ENCODE measurements around the gene ASMTL.
"Not testable (repeated sequence)": the region's sequence is repeated elsewhere in the genome, so short reads cannot be mapped to it uniquely, and the experiment has no call there.

The ASMTL gene

DNA sequence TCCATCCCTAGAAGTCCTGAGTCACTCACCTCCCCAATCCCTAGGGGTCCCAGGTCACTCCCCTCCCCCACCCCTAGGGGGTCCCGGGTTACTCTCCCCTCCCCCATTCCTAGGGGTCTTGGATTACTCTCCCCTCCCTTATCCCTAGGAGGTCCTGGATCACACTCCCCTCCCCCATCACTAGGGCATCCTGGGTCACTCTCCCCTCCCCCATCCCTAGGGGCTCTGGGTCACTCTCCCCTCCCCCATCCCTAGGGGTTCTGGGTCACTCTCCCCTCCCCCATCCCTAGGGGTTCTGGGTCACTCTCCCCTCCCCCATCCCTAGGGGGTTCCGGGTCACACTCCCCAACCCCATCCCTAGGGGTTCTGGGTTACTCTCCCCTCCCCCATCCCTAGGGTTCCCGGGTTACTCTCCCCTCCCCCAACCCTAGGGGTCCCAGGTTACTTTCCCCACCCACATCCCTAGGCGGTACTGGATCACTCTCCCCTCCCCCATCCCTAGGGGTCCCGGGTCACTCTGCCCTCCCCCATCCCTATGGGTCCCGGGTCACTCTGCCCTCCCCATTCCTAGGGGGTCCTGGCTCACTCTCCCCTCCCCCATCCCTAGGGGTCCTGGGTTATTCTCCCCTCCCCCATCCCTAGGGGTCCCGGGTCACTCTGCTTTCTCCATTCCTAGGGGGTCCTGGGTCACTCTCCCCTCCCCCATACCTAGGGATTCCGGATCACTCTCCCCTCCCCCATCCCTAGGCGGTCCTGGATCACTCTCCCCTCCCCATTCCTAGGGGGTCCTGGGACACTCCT, 2.1 kb downstream of the ASMTL start:
- peaks cover 22% of the 10 kb centered on the region for H3K79me1 ChIP-seq (ENCODE audit: low read length)
- no peak for DNase-seq
- H4K5ac ChIP-seq (ENCODE audit: low read length): no peak overlapping the region
- H3K36me3 ChIP-seq (ENCODE audit: control insufficient read depth, insufficient read depth, low read length): peaks cover 2% of the 10 kb centered on the region
- H3K27me3 ChIP-seq (ENCODE audit: insufficient read depth, low read length, poor library complexity): no peaks in the 10 kb centered on the region
- H2AK5ac ChIP-seq (ENCODE audit: low read length): no peak overlapping the region
- no peak overlapping the region for H3K4me2 ChIP-seq (ENCODE audit: low read length)
- no peak overlapping the region for H3K9ac ChIP-seq (ENCODE audit: low read length)
- WGBS (ENCODE audit: extremely low coverage, insufficient coverage, low lambda C conversion rate): no CpG with 5 or more reads among the region's 9 CpGs
- H3K18ac ChIP-seq (ENCODE audit: low read length): no peak overlapping the region
- H2BK5ac ChIP-seq (ENCODE audit: low read length): no peak overlapping the region
- H2BK15ac ChIP-seq (replicated peaks; ENCODE audit: low read depth): no peak overlapping the region
- no peak overlapping the region for H2BK120ac ChIP-seq (ENCODE audit: low read depth, low read length)
- H3K4me3 ChIP-seq (ENCODE audit: low read length): no peak overlapping the region
- H3K79me2 ChIP-seq (ENCODE audit: control insufficient read depth, insufficient read depth, low read length): peaks cover 32% of the 10 kb centered on the region
- H3K4ac ChIP-seq (ENCODE audit: low read depth, low read length): no peak overlapping the region
- no peak overlapping the region for H3K56ac ChIP-seq (ENCODE audit: low read length)
- no peak overlapping the region for H4K8ac ChIP-seq (ENCODE audit: low read depth, low read length)
- no peak overlapping the region for H3K23ac ChIP-seq (ENCODE audit: low read length)
- no peaks in the 10 kb centered on the region for H3K4me1 ChIP-seq (ENCODE audit: control insufficient read depth, low read depth, low read length)
- H3K27ac ChIP-seq (ENCODE audit: low read depth, low read length): no peak overlapping the region

DNA sequence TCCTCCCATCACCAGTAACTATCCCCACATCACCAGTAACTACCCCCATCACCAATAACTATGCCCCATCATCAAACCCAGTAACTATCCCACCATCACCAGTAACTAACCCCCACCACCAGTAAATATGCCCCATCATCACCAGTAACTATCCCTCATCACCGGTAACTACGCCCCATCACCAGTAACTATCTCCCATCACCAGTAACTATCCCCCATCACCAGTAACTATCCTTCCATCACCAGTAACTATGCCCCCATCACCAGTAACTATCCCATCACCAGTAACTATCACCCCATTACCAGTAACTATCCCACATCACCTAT, 2.9 kb downstream of the ASMTL start:
- Histone ChIP-seq H3K18ac (ENCODE audit: low read length) (no peak overlapping the region), H3K4ac (ENCODE audit: low read depth, low read length) (no peak overlapping the region), H3K79me2 (ENCODE audit: control insufficient read depth, insufficient read depth, low read length) (peaks cover 34% of the 10 kb centered on the region), H3K79me1 (ENCODE audit: low read length) (peaks cover 22% of the 10 kb centered on the region), H2BK15ac (replicated peaks; ENCODE audit: low read depth) (no peak overlapping the region), H3K4me1 (ENCODE audit: control insufficient read depth, low read depth, low read length) (no peaks in the 10 kb centered on the region), H2BK120ac (ENCODE audit: low read depth, low read length) (no peak overlapping the region), H2BK5ac (ENCODE audit: low read length) (no peak overlapping the region), H2AK5ac (ENCODE audit: low read length) (no peak overlapping the region), H4K8ac (ENCODE audit: low read depth, low read length) (no peak overlapping the region), H3K4me3 (ENCODE audit: low read length) (no peak overlapping the region), H3K4me2 (ENCODE audit: low read length) (no peak overlapping the region), H4K5ac (ENCODE audit: low read length) (no peak overlapping the region), H3K27me3 (ENCODE audit: insufficient read depth, low read length, poor library complexity) (no peaks in the 10 kb centered on the region), H3K23ac (ENCODE audit: low read length) (no peak overlapping the region), H3K36me3 (ENCODE audit: control insufficient read depth, insufficient read depth, low read length) (peaks cover 2% of the 10 kb centered on the region), H3K9ac (ENCODE audit: low read length) (no peak overlapping the region), H3K27ac (ENCODE audit: low read depth, low read length) (no peak overlapping the region), H3K56ac (ENCODE audit: low read length) (no peak overlapping the region)
- WGBS (ENCODE audit: extremely low coverage, insufficient coverage, low lambda C conversion rate): no CpG with 5 or more reads among the region's 2 CpGs
- DNase-seq: no peak

DNA sequence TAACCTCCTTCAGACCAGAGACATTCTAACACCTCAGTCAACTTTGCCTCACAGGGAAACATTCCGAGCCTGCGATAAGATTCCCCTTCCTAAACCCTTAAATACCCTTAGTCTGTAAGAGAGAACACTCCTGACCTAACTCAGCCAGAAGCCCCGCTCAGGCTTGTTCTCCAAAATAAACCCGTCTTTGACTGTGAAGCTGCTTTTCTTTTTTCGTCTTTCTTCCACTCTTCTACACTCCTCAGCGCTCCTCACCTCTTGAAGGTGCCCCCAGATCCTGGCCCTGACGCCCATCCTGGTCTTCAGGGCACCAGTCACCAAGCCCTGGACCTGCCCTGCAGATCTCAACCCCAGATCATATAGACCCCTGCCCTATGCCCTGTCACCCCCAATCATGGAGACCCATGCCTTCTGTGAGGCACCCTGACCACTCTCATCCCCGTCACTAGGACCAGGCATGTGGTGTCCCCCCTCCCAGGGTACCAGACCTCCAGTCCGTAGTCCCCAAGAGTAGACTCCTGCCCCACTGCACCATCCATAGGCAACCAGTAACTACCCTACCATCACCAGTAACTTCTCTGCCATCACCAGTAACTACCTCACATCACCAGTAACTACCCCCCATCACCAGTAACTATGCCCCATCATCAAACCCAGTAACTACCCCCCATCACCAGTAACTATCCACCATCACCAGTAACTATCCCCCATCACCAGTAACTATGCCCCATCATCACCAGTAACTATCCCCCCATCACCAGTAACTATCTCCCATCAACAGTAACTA, 3.5 kb downstream of the ASMTL start:
- Histone ChIP-seq H3K4me3 (ENCODE audit: low read length) (no peak overlapping the region), H3K79me2 (ENCODE audit: control insufficient read depth, insufficient read depth, low read length) (peaks cover 34% of the 10 kb centered on the region), H3K9ac (ENCODE audit: low read length) (no peak overlapping the region), H3K36me3 (ENCODE audit: control insufficient read depth, insufficient read depth, low read length) (peaks cover 2% of the 10 kb centered on the region), H4K5ac (ENCODE audit: low read length) (no peak overlapping the region), H3K27ac (ENCODE audit: low read depth, low read length) (no peak overlapping the region), H3K4ac (ENCODE audit: low read depth, low read length) (no peak overlapping the region), H3K4me2 (ENCODE audit: low read length) (no peak overlapping the region), H2BK5ac (ENCODE audit: low read length) (no peak overlapping the region), H3K79me1 (ENCODE audit: low read length) (peaks cover 22% of the 10 kb centered on the region), H3K56ac (ENCODE audit: low read length) (no peak overlapping the region), H2AK5ac (ENCODE audit: low read length) (no peak overlapping the region), H2BK120ac (ENCODE audit: low read depth, low read length) (no peak overlapping the region), H4K8ac (ENCODE audit: low read depth, low read length) (no peak overlapping the region), H3K18ac (ENCODE audit: low read length) (no peak overlapping the region), H3K4me1 (ENCODE audit: control insufficient read depth, low read depth, low read length) (no peaks in the 10 kb centered on the region), H3K23ac (ENCODE audit: low read length) (no peak overlapping the region), H3K27me3 (ENCODE audit: insufficient read depth, low read length, poor library complexity) (no peaks in the 10 kb centered on the region), H2BK15ac (replicated peaks; ENCODE audit: low read depth) (no peak overlapping the region)
- no CpG with 5 or more reads among the region's 9 CpGs for WGBS (ENCODE audit: extremely low coverage, insufficient coverage, low lambda C conversion rate)
- no peak for DNase-seq

DNA sequence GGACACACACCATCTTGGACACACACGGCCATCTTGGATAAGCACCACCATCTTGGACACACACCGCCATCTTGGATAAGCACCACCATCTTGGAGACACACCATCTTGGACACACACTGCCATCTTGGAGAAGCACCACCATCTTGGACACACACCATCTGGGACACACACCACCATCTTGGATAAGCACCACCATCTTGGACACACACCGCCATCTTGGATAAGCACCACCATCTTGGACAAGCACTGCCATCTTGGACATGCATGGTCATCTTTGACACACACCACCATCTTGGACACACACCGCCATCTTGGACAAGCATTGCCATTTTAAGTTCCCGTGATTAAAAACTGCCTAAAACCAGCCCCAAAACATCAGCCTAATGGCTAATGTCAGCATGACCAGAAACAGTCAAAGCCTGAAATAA, 4.1 kb downstream of the ASMTL start:
- H3K9ac ChIP-seq (ENCODE audit: low read length); H2BK5ac ChIP-seq (ENCODE audit: low read length); H4K8ac ChIP-seq (ENCODE audit: low read depth, low read length); H3K18ac ChIP-seq (ENCODE audit: low read length); H2BK120ac ChIP-seq (ENCODE audit: low read depth, low read length); H3K56ac ChIP-seq (ENCODE audit: low read length); H3K23ac ChIP-seq (ENCODE audit: low read length); H3K4me2 ChIP-seq (ENCODE audit: low read length); H3K27me3 ChIP-seq (ENCODE audit: insufficient read depth, low read length, poor library complexity); H3K27ac ChIP-seq (ENCODE audit: low read depth, low read length); H3K4ac ChIP-seq (ENCODE audit: low read depth, low read length); DNase-seq; H2AK5ac ChIP-seq (ENCODE audit: low read length); H4K5ac ChIP-seq (ENCODE audit: low read length); H3K4me3 ChIP-seq (ENCODE audit: low read length); H2BK15ac ChIP-seq (replicated peaks; ENCODE audit: low read depth); H3K4me1 ChIP-seq (ENCODE audit: control insufficient read depth, low read depth, low read length); H3K36me3 ChIP-seq (ENCODE audit: control insufficient read depth, insufficient read depth, low read length): not testable (repeated sequence)
- Histone ChIP-seq H3K79me2 (ENCODE audit: control insufficient read depth, insufficient read depth, low read length) (peaks cover 34% of the 10 kb centered on the region), H3K79me1 (ENCODE audit: low read length) (peaks cover 24% of the 10 kb centered on the region)
- WGBS (ENCODE audit: extremely low coverage, insufficient coverage, low lambda C conversion rate): no CpG with 5 or more reads among the region's 5 CpGs

DNA sequence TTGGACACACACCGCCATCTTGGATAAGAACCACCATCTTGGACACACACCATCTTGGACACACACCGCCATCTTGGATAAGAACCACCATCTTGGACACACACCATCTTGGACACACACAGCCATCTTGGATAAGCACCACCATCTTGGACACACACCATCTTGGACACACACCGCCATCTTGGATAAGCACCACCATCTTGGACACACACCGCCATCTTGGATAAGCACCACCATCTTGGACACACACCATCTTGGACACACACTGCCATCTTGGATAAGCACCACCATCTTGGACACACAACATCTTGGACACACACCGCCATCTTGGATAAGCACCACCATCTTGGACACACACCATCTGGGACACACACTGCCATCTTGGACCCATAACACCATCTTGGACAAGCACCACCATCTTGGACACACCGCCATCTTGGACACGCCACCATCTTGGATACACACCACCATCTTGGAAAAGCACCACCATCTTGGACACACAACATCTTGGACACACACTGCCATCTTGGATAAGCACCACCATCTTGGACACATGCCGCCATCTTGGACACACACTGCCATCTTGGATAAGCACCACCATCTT, 4.6 kb downstream of the ASMTL start:
- not testable (repeated sequence) for H3K56ac ChIP-seq (ENCODE audit: low read length); H3K23ac ChIP-seq (ENCODE audit: low read length); H2BK15ac ChIP-seq (replicated peaks; ENCODE audit: low read depth); H3K27me3 ChIP-seq (ENCODE audit: insufficient read depth, low read length, poor library complexity); H3K27ac ChIP-seq (ENCODE audit: low read depth, low read length); H3K9ac ChIP-seq (ENCODE audit: low read length); H3K18ac ChIP-seq (ENCODE audit: low read length); H4K8ac ChIP-seq (ENCODE audit: low read depth, low read length); DNase-seq; H3K4ac ChIP-seq (ENCODE audit: low read depth, low read length); H3K4me2 ChIP-seq (ENCODE audit: low read length); H2AK5ac ChIP-seq (ENCODE audit: low read length); H3K4me3 ChIP-seq (ENCODE audit: low read length); H4K5ac ChIP-seq (ENCODE audit: low read length); H2BK5ac ChIP-seq (ENCODE audit: low read length); H2BK120ac ChIP-seq (ENCODE audit: low read depth, low read length); H3K36me3 ChIP-seq (ENCODE audit: control insufficient read depth, insufficient read depth, low read length); H3K4me1 ChIP-seq (ENCODE audit: control insufficient read depth, low read depth, low read length)
- WGBS (ENCODE audit: extremely low coverage, insufficient coverage, low lambda C conversion rate): no CpG with 5 or more reads among the region's 8 CpGs
- H3K79me1 ChIP-seq (ENCODE audit: low read length): peaks cover 26% of the 10 kb centered on the region
- H3K79me2 ChIP-seq (ENCODE audit: control insufficient read depth, insufficient read depth, low read length): peaks cover 36% of the 10 kb centered on the region

All from mesendoderm (in vitro differentiated cells).